GM18502 (cell line): ENCODE data around the gene DHRS11.

ENCODE experiments used
- ATAC-seq: cut with Tn5 transposase; IDR thresholded peaks from one replicate; pipeline ENCODE4 v1.9.1; 2021; ENCODE audit warnings: mild to moderate bottlenecking; ENCODE audit not compliant: unreplicated experiment, poor library complexity

DHRS11 gene, protein sequence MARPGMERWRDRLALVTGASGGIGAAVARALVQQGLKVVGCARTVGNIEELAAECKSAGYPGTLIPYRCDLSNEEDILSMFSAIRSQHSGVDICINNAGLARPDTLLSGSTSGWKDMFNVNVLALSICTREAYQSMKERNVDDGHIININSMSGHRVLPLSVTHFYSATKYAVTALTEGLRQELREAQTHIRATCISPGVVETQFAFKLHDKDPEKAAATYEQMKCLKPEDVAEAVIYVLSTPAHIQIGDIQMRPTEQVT

GRCh38 chr17:36591434-36592315, at the start of gene DHRS11:
DHRS11 (plus strand) TSS chr17:36591879; CDS start chr17:36592010, 131 bp downstream.
- peak; percentile 86 for ATAC-seq

DNA sequence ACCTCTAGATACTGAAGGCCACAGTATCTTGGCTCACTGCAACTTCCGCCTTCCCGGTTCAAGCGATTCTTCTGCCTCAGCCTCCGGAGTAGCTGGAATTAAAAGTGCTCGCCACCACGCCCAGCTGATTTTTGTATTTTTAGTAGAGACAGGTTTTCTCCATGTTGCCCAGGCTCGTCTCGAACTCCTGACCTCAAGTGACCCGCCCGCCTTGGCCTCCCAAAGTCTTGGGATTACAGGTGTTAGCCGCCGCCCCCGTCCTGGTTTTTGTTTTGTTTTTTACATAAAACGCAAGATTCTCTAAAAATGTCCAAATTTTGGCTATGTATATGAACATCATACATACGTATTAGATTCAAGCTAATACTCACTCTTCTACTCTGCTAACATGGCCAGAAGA, 48.9 kb upstream of the DHRS11 start:
- no peak for ATAC-seq

DNA sequence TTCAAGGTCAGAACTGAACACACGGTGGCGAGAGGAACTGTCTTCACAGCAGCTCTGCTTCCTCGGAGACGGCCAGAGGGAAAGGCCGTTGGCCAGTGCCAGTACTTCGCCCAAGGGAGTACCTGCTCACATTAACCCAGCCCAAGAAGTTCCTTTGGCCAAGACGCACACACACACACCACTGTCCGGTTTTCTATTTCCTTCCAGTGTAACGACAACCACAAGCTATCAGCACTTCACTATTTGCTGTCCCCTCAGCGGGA, 47.7 kb upstream of the DHRS11 start:
- ATAC-seq: no peak

DNA sequence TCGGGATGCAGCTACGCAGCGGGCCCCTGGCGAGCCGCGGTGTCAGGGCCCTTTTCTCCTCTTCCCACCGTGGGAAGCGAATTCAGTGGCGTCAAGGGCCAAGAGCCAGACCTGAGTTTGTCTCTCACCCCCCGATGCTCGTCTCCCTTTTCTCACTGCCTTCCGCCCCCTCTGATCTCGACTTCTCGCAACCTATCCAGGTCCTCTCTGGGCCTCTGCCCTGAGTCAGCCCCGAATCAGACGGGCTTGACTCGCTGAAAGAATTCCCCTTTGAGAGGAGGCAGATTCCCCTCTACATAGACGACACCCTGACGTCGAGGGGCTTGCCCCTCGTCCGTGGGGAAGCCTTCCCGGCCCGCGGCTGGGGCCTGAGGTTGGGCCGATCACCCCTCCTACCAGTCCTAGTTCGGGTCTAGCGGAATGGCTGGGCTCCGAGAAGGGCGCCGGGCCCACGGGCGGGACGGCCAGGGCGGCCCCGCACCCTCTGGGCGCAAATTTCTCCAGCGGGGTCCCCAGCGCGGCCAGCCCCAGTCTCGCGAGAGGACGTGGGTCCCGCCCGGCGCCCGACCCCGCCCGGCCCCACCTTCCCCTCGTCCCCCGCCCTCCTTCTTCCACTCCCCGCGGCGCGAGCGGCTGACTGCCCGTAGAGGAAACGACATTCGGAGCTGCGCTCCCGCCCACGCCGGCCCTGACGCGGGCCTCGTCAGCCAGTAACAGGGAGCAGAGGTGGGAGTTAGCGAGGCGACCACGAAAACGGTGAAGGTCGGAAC, 47.2 kb upstream of the DHRS11 start, which contains the start of gene GGNBP2:
Gene GGNBP2 (plus strand): TSS at position 613 of the 770 bp plus-strand sequence. CDS start 806 bp downstream, outside the sequence.
- peak; percentile 57 for ATAC-seq

DNA sequence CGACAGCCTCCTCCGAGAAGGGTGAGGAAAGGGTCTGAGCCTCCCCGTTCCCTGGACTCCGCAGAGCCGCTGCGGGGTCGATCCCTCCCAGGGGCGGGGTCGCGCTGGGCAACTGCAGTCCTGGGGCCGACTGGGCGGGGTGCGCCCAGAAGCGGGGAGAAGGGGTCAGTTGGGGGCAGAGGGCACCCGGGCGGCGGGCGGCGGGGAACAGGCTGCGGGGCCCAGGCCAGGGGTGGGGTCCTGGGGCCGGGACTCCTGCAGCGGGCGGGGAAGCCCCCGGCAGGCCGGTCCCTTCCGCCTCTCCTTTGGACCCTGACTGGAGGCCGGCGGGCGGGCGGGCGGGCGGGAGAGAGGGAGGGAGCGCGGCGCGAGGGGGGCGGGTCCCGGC, 46.6 kb upstream of the DHRS11 start:
- ATAC-seq: peak; percentile 39

DNA sequence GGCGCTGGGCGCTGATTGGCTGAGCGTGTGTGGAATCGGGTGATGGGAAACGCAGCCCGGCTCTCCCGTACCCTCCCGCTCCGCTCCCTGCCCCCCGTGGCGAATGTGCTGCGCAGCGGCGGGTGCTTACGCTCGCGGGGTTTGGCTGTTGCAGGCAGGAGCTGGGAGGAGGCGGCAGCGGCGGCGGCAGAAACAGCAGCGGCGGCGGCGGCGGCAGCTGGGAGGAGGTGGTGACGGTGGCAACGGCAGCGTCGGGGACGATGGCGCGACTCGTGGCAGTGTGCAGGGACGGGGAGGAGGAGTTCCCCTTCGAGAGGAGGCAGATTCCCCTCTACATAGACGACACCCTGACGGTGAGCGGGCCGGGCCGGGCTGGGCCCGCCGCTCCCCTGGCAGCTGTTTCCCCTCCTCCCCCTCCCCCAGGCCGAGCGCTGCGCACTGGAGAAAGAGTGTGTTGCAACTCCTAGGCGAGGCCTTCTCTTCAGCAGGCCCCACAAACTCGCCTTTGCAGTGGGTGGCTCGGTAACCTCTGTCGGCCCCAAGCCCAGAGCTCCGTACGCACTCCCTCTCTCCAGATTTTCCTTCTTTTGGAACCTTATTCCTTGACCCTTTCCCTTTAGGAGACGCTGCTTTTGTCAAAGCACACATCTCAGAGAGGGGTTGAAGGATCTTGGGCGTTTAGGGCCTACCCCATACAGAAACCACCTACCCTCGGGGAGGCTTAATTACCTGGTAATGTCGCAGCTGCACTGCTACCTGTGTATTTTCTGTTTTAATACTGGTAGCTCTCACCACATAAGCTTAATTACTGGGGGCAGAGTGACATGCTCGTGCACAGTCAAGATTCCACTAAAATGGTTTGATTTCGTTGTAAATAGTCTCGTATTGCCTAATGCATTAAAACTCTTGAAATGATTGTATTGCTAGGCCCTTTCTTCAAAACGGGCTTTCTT, 45.9 kb upstream of the DHRS11 start:
- peak; percentile 68 for ATAC-seq

GRCh38 chr17:36546418-36547093, 45.1 kb upstream of the DHRS11 start:
- ATAC-seq: no peak

- no peak for ATAC-seq
These were observed 43.9 kb upstream of the DHRS11 start for GRCh38 chr17:36547776-36548175.

GRCh38 chr17:36550491-36551417, 40.9 kb upstream of the DHRS11 start:
- no peak for ATAC-seq

GRCh38 chr17:36553459-36553858, 38.2 kb upstream of the DHRS11 start:
- ATAC-seq: no peak

DNA sequence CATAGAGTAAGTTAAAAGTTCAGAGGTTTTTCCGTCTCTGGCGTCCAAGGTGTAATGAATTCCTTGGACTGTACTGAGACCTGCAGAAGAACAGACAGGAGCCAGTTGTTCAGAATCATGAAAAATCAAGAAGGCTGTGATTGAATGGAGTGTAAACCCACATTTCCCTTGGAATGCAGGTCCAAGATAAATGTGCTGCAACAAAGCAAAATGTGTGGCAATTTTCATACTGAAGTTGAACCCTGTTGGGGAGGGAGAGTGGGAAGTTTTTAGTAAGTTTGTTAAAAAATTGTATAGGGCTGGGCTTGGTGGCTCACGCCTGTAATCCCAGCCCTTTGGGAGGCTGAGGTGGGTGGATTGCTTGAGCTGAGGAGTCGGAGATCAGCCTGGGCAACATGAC, 25.6 kb upstream of the DHRS11 start:
- ATAC-seq: no peak

- no peak for ATAC-seq
These were observed 16.7 kb upstream of the DHRS11 start for GRCh38 chr17:36575028-36575427.

- no peak for ATAC-seq
These were observed 14.9 kb upstream of the DHRS11 start for GRCh38 chr17:36576793-36577192.

- ATAC-seq: no peak
These were observed 13.0 kb upstream of the DHRS11 start for GRCh38 chr17:36578671-36579070.

GRCh38 chr17:36583787-36584186, 7.9 kb upstream of the DHRS11 start:
- ATAC-seq: no peak

DNA sequence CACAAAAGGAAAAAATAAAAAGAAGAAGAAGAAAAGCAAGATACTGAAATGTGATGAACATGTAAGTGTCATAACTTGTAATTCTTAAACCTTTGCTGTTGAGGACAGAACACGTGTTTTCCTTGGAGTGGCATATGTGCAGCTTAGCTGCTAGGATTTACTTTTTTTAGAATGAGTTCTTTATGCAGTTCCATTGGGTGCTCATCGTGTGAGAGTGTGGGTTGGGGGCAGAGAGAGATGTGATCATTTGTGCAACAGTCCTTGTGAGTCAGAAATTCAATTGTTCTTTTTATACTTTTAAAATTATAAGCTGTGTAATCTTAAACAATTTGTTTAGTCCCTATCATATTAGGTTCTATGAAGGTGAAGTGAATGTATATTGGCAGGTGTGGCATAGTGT, 5.5 kb upstream of the DHRS11 start:
- no peak for ATAC-seq

DNA sequence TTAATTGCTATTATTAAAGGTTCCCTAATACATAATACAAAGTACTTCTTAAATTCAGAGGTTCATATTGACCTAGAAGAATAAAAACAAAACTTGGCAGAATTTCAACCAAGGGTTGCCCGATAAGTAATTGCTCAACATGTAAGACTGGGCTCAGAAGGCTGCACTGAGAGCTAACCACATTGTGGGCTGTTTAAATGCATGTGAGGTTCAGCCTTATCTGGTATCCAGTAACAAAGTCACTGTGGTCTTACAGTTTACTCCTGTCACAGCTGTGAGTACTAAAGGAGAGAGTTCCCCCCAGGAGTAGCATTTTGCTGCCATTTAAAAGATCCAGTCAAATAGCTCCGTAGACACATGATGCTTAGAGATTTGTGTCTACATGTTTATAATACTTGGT, 1.6 kb upstream of the DHRS11 start:
- ATAC-seq: no peak

GRCh38 chr17:36592316-36592715, 637 bp downstream of the DHRS11 start:
- ATAC-seq: peak; percentile 19
